ENCODE results near the gene ALKBH6. TPM values are rescaled to one million over a fixed set of nuclear protein-coding genes. Genes with fewer than 3 reads are reported as not detected.

Gene ALKBH6
- total RNA-seq, 1 donor from 2014 or later: 12.1 TPM

DNA sequence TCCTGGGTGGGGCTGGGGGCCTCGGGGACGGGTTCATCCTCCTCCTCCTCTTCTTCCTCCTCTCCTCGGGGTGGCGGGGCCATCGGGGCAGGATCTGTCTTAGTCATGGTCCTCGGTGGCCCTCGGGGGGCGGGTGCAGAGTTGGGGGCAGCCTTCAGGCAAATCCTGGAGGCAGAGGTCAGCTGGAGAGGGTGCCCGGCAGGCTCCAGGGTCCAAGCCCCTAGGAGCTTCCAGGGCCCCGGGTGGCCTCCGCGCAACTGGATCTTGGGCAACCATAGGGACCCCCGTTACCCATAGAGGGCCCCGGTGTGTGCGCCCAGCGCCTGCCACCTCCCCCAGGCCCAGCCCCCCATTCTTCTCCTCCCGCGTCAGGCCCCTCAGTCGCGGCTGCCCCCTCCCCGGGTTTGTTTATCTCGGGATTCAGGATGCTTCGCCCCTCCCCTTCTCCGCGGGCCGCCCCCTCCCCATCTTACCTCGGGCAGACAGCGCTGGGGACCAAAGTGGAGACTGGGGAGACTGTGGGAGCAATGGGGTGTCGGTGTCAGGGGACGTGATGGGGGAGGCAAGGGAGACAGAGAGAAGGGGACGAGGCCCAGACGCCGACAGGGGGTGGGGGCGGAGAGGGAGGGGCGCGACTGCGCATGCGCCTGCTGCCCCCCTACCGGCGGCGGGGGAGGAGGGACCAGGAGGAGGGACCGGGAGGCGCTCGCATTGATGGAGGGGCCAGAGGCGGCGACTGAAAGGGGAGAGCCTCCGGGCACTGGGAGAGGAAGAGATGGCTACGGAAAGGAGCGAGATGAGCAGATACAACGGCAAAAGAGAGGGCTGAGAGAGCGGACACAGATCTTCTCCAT lies 18.5 kb upstream of the ALKBH6 start, which contains the start of gene CLIP3:
TSS of gene CLIP3 (minus strand) at position 623 of the 854 bp plus-strand sequence. CDS start at position 107, 516 bp downstream.
- intact Hi-C loops (cut with DNase I): no loop called here
- ATAC-seq: peak; percentile 84

DNA sequence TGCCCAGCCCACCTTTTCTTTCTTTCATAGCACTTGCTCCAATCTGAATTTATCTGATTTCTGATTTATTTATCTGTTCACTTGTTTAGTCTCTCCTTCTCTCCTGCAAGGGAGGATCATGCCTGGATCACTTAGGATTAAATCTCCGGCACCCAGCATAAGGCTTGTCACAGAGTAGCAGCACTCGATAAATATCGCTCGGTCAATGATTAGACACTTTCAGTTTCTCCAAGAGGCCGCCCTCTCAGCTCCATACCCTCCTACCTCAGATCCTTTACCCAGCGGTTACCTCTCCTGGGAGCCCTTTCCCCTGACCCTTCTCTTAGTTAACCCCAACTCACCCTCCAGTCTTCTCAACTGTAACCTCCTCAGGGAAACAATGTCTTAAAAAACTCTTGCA lies 17.3 kb upstream of the ALKBH6 start:
- no peak for DNase-seq (ENCODE audit: missing footprints)
- intact Hi-C loops (cut with DNase I): no loop called here
- ATAC-seq: no peak

More for the DNA sequence above, 18.5 kb upstream of the ALKBH6 start, which contains the start of gene CLIP3:
- DNase-seq (ENCODE audit: missing footprints): peak; percentile 78

DNA sequence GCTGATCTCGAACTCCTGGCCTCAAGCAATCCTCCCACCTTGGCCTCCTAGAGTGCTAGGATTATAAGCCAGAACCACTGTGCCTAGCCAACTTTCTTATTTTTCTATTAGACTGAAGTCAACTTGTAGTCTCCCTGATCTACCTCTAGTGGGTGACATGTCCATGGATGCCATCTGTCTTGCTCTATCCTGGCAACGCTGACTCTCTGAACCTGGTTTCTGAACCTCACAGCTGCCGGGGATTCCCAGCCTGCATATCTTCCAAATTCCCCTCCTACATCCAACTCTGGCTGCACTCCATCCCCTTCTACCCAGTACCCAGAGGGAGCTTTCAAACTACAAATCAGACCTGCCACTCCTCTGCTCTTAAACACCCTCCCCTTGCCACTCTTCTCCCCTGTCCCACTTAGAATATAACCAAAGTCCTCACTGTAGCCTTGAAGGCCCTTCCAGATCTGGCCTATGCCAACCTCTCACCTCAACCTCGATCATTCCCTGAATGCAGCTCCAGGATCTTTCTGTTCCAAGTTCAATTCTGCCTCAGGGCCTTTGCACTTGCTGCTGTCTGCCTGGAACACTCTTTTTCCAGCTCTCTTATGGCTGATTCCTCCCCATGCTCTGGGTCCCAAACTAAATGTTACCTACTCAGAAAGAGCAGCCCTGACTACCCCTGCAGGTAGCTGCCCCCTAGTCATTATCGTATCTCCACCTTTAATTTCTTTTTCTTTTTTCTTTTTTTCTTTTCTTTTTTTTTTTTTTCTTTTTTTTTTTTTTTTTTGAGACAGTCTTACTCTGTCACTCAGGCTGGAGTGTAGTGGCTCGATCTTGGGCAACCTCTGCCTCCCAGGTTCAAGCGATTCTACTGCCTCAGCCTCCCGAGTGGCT lies 16.5 kb upstream of the ALKBH6 start:
- DNase-seq (ENCODE audit: missing footprints) (no peak), ATAC-seq (no peak)
- intact Hi-C loops (cut with DNase I): no loop called here

GRCh38 chr19:36028313-36029041 lies 14.5 kb upstream of the ALKBH6 start:
- intact Hi-C loops (cut with DNase I): no loop called here
- ATAC-seq (no peak), DNase-seq (ENCODE audit: missing footprints) (no peak)

DNA sequence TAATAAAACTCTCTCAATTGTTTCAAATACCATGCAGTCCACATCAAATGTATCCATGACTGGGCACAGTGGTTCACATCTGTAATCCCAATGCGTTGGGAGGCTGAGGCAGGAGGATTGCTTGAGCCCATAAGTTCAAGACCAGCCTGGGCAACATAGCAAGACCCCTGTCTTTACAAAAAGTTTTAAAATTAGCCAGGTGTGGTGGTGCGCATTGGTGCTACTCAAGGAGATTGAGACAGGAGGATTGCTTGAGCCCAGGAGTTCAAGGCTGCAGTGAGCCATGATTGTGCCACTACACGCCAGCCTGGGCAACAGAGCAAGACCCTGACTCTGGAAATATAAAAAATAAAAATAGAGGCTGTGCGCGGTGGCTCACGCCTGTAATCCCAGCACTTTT lies 13.7 kb upstream of the ALKBH6 start:
- no peak for DNase-seq (ENCODE audit: missing footprints)
- intact Hi-C loops (cut with DNase I): no loop called here
- no peak for ATAC-seq

DNA sequence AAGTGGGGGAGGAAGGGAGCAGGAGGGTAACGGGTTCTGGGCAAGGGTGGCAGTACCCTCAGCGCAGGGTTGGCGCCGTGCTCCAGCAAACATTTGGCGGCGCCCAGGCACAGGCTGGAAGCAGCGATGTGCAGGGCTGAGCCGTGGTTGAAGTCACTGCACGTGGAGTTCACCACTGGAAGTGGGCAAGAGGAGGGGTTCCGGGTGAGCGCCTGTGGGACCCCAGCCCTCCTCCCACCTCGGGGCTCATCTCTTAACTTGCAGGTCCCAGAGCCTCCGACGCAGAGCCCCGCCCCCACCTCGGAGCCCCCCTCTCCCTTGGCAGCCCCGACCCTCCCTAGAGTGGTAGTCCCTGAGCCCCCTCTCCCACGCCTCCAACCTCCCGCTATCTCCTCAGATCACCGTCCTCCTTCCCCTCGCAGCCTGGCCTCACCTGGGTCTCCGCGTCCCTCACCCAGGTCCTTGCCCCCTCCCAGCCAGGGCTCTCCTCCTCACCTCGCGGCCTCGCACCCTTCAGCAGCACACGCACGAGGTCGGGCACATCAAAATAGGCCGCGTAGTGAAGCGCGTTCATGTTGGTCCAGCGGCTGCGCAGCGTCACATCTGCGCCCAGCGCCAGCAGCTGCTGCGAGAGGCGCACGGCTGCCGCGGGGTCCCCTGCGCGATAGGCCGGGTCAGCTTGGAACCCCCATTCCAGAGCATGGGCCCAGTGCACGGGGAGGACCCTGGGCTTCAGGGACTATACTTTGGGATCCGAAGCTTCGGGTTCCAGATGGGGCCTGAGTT lies 12.3 kb upstream of the ALKBH6 start:
- no peak for DNase-seq (ENCODE audit: missing footprints)
- intact Hi-C loops (cut with DNase I): no loop called here
- no peak for ATAC-seq

- ATAC-seq (no peak), DNase-seq (ENCODE audit: missing footprints) (no peak)
- intact Hi-C loops (cut with DNase I): no loop called here
Observed at GRCh38 chr19:36025541-36025940, 11.5 kb upstream of the ALKBH6 start.

DNA sequence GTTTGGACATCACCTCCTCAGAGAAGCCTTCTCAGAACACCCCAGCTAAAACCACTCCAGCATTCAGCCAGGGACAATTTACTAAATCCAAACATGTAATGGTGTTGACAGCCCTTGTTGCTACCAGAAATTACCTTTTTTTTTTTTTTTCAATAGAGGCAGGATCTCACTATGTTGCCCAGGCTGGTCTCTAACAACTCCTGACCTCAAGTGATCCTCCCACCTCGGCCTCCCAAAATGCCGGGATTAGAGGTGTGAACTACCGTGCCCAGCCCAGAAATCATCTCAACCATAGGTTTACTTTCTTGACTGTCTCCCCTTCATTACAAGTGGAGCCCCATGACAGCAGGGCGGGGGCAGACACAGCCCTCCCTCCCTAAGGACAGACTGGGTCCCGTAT lies 9.4 kb upstream of the ALKBH6 start:
- intact Hi-C loops (cut with DNase I): no loop called here
- DNase-seq (ENCODE audit: missing footprints) (no peak), ATAC-seq (no peak)

DNA sequence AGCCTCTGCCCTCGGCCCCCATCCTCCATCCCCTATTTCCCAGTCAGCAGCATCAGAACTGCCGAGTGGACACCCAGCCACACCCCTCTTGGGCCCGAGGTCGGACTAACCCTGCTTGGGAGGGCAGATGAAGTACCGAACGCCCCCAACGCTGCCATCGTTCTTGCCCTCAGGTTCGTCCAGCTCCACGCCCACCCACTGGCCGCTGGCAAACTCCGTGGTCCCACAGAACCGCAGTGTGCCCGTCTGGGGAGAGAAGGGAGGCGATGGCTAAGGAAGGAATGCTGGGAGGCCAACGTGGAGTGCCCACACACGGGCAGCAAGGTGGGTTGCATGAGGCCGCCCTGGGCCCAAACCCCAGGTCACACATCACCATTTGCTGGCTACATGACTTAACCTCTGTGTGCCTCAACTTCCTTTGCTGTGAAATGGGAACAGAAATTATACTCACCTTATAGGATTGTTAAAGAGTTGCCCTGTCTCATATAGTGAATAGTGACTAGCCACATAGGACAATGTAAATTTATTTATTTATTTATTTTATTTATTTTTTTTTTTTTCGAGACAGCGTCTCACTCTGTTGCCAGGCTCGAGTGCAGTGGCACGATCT lies 5.2 kb upstream of the ALKBH6 start:
- intact Hi-C loops (cut with DNase I): no loop called here
- ATAC-seq: no peak
- DNase-seq (ENCODE audit: missing footprints): no peak

DNA sequence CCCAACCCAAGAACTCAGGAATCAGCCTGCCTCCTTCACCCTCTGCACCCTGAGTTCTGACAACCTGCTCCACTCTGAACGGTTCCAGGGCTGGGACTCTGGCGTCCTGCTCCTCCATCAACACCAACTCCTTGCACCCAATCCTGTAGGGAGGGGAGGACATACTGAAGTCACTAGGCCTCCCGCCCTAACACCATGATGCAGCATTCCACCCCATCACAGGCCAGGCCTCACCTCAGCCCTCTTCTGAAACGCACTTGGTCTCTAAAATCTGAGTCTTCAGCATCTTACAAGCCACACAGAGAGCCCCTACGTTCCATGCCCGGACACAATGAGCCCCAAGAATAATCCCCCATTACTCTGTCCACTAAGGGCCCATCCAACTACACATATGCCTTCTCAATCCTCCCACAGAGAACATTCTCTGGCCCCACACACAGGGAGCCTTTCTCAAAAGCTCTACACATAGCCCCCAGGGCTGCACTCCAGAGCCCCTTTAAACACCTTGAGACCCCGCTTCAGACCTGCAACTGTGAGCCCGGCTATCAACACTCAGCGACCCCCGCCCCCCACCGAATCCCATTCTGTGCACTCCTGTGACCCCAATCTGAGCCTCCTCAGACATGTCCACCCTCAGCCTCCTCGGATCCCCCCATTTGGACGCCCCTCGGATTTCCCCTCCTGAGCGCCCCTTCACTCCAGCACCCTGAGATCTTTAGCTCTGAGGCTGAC lies 567 bp downstream of the ALKBH6 start:
- ATAC-seq: no peak
- DNase-seq (ENCODE audit: missing footprints): no peak
- intact Hi-C loops (cut with DNase I): loop anchor here (1.0 to 5.0 kb wide), 2 partner anchors 41 to 81 kb away; partner anchors contain the start of genes THAP8 and WDR62

- ATAC-seq: no peak
- no peak for DNase-seq (ENCODE audit: missing footprints)
- intact Hi-C loops (cut with DNase I): loop anchor here (5.0 kb wide), 1 partner anchor 78 kb away; no protein-coding TSS in a partner anchor
Observed at GRCh38 chr19:36010402-36010801, 3.6 kb downstream of the ALKBH6 start.

DNA sequence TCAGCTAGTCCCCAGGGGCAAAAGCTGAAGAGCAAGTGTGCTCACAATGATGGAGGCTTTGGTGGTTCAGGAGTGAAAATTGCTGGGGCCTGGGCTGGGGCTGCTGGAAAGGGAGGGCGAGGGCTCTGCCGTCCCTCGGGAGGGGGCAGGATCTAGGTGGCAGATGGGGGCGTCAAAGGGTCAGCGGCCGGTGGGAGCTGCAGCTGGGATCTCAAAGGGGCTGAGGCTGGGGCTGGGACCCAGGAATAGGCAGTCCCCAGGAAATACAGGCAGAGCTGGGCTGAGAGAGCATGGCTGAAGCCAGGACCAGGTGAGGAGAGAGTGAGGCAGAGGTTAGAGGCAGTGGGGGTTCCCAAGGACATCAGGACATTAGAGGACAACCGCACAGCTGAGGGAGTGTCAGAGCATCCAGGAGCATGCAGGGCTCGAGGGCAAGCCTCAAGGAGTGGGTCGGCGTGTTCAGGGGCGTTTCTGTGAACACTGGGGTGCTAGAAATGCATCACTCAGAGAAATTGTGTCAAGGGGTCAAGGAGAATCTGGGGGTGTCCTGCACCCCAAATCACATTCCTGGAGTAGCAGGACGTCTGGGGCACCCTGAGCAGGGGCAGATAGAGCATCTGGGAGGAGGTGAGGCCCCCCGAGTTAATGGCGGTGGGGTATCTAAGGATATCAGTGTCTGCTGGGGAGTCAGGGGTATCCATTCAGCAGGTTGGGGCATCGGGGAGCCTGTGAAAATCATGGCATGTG lies 4.2 kb downstream of the ALKBH6 start:
- intact Hi-C loops (cut with DNase I): loop anchor here (5.0 kb wide), 1 partner anchor 78 kb away; no protein-coding TSS in a partner anchor
- no peak for DNase-seq (ENCODE audit: missing footprints)
- no peak for ATAC-seq

DNA sequence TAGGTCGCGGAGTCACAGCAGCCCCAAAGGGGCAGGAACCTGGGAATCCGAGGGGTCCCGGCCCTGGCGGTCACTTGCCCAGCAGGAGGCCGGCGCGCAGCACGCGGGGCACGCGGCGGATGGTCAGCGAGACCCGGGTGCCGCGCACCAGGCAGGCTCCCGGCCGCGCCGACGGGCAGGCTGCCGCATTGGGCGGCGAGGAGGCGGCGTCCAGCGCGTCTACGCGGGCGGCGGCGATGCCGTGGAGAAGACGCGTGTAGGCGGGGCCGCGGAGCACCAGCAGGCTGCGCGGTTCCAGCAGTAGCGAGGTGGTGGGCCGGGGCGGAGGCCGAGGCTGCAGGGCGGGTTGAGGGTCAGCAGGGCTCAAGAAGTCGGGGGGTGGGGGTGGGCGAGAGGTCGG lies 4.8 kb downstream of the ALKBH6 start:
- peak; percentile 53 for ATAC-seq
- intact Hi-C loops (cut with DNase I): no loop called here

DNA sequence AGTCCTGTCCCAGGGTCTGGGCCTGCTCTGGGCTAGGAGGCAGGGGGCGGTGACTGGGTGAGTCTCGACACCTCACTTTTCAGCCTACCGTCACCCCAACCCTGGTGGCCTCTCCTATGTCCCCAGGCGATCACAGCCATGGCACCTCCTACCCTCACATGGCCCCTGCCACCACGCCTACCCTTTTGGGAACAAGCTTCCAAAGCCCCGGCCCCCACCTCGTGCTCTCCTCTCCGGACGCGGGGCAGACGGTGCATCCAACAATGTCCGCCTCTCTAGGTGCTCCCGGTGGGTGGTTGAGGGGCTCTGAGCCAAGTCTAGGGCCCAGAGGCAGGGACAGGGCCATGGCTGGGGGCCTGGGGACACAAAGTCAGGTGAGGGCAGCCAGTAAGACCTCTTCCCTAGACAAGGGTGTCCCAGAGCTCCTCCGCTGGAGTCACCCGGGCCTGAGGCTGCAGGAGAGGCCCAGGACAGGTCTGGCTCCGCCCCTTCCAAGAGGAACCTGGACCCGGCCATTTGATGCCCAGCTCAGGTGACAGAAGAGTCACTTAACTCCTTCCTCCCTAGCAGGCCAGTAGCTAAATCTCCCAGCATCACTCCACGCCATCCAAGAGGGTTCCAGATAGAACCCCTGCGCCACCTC lies 5.6 kb downstream of the ALKBH6 start, which contains the start of gene SYNE4:
TSS of gene SYNE4 (minus strand) at position 478 of the 643 bp plus-strand sequence. CDS start at position 346, 132 bp downstream.
- DNase-seq (ENCODE audit: missing footprints) (no peak), ATAC-seq (no peak)
- intact Hi-C loops (cut with DNase I): no loop called here

More for the DNA sequence above, 4.8 kb downstream of the ALKBH6 start:
- DNase-seq (ENCODE audit: missing footprints): peak; percentile 86

DNA sequence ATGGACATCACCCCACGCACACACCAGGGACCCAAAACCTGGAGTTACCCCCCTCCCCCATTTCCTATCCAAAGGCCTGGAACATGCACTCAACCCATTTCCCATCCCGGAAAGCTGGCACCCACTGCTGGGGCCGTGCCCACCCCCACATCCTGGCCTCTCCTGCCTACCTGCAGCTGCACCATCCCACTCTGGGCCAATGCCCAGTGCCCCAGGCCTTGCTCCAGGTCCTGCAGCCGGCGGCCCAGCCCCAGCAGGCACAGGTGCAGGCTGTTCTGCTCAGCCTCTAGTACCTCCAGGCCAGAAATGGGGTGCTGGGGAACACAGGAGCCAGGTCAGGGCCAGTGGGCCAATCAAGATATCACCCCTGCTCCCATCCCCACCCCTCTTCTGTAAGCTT lies 7.1 kb downstream of the ALKBH6 start:
- DNase-seq (ENCODE audit: missing footprints): no peak
- intact Hi-C loops (cut with DNase I): no loop called here
- no peak for ATAC-seq

DNA sequence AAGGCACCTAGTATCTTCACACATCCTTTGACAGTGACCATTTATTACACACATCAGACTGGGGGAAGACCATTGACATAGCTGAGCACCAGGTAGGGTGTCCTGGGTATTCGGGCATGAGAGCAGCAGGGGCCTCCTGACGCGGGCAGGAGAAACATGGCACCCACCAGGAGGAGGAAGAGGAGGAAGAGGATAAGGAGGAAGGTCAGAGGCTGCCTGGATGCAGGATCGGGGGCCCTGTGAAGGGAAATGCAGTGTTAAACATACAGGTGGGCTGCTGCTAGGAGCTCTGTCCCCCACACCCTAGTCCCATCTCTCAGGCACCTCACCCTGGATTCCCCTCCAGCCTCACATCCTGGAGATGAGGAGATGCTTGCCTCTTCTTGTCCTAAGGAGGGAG lies 10.7 kb downstream of the ALKBH6 start:
- ATAC-seq (no peak), DNase-seq (ENCODE audit: missing footprints) (no peak)
- intact Hi-C loops (cut with DNase I): no loop called here

Data from Right ventricle myocardium inferior (tissue), 1 donor.